Measurements from ENCODE around the gene GET4.

GRCh38 chr7:906776-907157 is 30.4 kb downstream of the GET4 start:
- no peak for TF ChIP-seq CTCF (IDR thresholded peaks at IDR 0.05)
- no peak for TF ChIP-seq POLR2A (IDR thresholded peaks at IDR 0.05)

Data from adrenal gland (tissue), 5 donors.